Measurements from ENCODE around the gene HAL.

HAL gene

DNA sequence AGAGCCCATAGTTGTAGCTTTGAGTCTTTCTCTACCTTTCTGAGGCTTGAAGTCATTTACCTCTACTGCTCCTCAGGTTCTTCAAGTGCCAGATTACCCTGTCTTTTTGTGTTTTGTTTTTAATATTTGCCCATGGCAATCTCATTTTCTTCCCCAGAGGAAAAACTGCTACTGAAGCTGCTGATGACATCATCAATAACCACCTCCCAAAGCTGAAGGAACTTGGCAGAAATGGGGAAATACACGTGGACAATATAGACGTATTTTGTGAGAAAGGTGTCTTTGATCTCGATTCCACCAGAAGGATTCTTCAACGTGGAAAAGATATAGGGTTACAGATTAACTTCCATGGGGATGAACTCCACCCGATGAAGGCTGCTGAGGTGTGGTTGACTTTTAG lies 35.9 kb downstream of the HAL start:
- no peak for DNase-seq (ENCODE audit: low read depth, low spot score)
- no peak overlapping the region for H3K4me3 ChIP-seq (ENCODE audit: low read depth, low read length)
- in situ Hi-C loops (cut with HindIII; ENCODE audit: low sequenced_read_pairs), result no loop called here
- TF ChIP-seq, protein P1, sequence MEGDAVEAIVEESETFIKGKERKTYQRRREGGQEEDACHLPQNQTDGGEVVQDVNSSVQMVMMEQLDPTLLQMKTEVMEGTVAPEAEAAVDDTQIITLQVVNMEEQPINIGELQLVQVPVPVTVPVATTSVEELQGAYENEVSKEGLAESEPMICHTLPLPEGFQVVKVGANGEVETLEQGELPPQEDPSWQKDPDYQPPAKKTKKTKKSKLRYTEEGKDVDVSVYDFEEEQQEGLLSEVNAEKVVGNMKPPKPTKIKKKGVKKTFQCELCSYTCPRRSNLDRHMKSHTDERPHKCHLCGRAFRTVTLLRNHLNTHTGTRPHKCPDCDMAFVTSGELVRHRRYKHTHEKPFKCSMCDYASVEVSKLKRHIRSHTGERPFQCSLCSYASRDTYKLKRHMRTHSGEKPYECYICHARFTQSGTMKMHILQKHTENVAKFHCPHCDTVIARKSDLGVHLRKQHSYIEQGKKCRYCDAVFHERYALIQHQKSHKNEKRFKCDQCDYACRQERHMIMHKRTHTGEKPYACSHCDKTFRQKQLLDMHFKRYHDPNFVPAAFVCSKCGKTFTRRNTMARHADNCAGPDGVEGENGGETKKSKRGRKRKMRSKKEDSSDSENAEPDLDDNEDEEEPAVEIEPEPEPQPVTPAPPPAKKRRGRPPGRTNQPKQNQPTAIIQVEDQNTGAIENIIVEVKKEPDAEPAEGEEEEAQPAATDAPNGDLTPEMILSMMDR (IDR thresholded peaks at IDR 0.05; ENCODE audit: low read depth, low read length), result no peak

GRCh38 chr12:95959107-95959506 lies 37.0 kb downstream of the HAL start:
- peak; percentile 8 for DNase-seq (ENCODE audit: low read depth, low spot score)
- in situ Hi-C loops (cut with HindIII; ENCODE audit: low sequenced_read_pairs), result no loop called here
- TF ChIP-seq, protein P1 (IDR thresholded peaks at IDR 0.05; ENCODE audit: low read depth, low read length), result peak; percentile 18
- no peak overlapping the region for H3K4me3 ChIP-seq (ENCODE audit: low read depth, low read length)

DNA sequence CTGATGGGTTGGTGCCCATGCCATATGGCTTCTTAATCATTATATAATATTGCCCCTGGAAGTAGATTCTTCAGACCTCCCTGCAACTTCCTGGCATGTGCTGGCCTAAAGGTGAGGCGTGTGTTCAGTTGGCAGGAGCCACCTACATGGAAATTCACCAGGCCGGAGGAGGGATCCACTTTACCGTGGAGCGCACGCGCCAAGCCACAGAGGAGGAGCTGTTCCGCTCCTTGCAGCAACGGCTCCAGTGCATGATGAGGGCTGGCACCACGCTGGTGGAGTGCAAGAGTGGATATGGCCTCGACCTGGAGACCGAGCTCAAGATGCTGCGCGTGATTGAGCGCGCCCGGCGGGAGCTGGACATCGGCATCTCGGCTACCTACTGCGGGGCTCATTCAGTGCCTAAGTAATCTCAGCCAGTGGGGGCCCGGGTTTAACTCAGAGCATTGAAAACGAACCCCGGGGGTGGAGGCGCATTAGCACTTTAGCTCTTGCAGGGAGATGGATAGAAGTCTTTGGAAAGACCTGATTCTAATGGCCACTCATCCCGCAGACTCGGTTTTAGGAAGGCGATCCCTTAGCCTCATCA lies 39.5 kb downstream of the HAL start:
- TF ChIP-seq, protein P1 (IDR thresholded peaks at IDR 0.05; ENCODE audit: low read depth, low read length), result no peak
- H3K4me3 ChIP-seq (ENCODE audit: low read depth, low read length), result no peak overlapping the region
- no peak for DNase-seq (ENCODE audit: low read depth, low spot score)
- in situ Hi-C loops (cut with HindIII; ENCODE audit: low sequenced_read_pairs), result no loop called here

- H3K4me3 ChIP-seq (ENCODE audit: low read depth, low read length), result no peak overlapping the region
- TF ChIP-seq, protein P1 (IDR thresholded peaks at IDR 0.05; ENCODE audit: low read depth, low read length), result no peak
- DNase-seq (ENCODE audit: low read depth, low spot score), result no peak
- in situ Hi-C loops (cut with HindIII; ENCODE audit: low sequenced_read_pairs), result no loop called here
Observed at GRCh38 chr12:95955549-95956159, 40.5 kb downstream of the HAL start.

GRCh38 chr12:95953000-95953399 lies 43.1 kb downstream of the HAL start:
- TF ChIP-seq, protein P1 (IDR thresholded peaks at IDR 0.05; ENCODE audit: low read depth, low read length), result no peak
- in situ Hi-C loops (cut with HindIII; ENCODE audit: low sequenced_read_pairs), result no loop called here
- H3K4me3 ChIP-seq (ENCODE audit: low read depth, low read length), result no peak overlapping the region
- no peak for DNase-seq (ENCODE audit: low read depth, low spot score)

GRCh38 chr12:95951515-95951914 lies 44.6 kb downstream of the HAL start:
- DNase-seq (ENCODE audit: low read depth, low spot score), result no peak
- H3K4me3 ChIP-seq (ENCODE audit: low read depth, low read length), result no peak overlapping the region
- in situ Hi-C loops (cut with HindIII; ENCODE audit: low sequenced_read_pairs), result no loop called here
- TF ChIP-seq, protein P1 (IDR thresholded peaks at IDR 0.05; ENCODE audit: low read depth, low read length), result no peak
